Stimulated activated CD8-positive, alpha-beta memory T cell treated with anti-CD3 and anti-CD28 coated beads, Interleukin-4, amount 100 ng/mL, for 1 hour (primary cell): ENCODE measurements around the gene CRTAP.
A peak's percentile ranks its signal among the peaks of the same experiment; 100 is the strongest.
"Not testable (repeated sequence)": the region's sequence is repeated elsewhere in the genome, so short reads cannot be mapped to it uniquely, and the experiment has no call there.

ENCODE experiments used
- DNase-seq, 2 donors: peaks; one replicate each; pipeline ENCODE4 v3.0.0-alpha.2; 2020; ENCODE audit warnings: low read depth in 2 of 2, low spot score in 1 of 2

CRTAP gene

DNA sequence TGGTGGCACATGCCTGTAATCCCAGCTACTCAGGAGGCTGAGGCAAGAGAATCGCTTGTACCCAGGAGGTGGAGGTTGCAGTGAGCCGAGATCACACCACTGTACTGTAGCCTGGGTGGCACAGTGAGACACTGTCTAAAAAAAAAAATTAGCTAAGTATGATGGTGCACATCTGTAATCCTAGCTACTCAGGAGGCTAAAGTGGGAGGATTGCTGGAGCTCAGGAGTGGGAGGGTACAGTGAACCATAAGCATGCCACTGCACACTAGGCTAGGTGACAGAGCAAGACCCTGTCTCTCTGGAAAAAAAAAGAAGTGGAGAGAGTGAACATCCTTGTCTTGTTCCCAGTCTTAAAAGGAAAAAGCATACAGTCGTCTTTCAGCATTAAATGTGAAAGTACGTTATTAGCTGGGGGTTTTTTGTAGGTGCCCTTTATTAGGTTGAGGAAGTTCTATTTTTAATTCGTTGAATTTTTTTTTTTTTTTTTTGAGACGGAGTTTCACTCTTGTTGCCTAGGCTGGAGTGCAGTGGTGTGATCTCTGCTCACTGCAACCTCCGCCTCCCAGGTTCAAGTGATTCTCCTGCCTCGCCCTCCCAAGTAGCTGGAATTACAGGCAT, 25.3 kb downstream of the CRTAP start:
- not testable (repeated sequence) for DNase-seq

GRCh38 chr3:33139996-33140395, 26.2 kb downstream of the CRTAP start:
- no peak for DNase-seq

- no peak for DNase-seq
Measured at GRCh38 chr3:33141006-33141405, 27.2 kb downstream of the CRTAP start.

- DNase-seq: peak in 1 of 2 donors; percentile 10
Measured at GRCh38 chr3:33144433-33144832, 30.6 kb downstream of the CRTAP start.

DNA sequence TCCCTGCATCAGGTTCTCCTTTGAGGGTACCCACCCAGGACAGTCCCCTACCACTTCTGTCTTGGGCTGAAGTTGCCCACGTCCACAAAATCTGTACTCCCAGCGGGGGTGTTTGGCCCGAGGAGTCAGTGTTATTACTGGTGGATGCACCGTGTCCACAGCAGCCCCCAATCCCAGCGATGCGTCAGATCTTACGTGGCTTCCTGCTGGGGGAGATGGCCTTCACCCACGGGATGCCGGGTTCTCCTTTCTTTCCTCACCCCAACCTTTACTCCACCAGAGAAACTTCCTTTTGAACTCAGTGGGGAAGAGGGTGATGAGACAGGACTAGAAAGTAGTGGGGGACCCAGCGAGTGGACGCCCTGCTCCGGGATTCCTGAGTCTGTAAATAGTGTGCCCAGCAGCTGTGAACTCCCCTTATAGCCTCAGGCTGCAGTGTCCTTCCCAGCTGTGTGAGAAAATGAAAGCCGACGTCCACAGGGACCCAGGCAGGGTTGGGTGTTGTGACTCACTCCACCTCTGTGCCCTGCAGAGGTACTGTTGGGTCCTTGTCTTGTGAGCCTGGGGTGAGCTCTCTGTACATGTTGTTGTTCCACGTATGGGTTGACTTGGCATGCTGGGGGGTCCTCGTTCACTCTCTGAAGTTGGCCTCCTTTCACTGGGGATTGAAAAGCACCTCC, 31.5 kb downstream of the CRTAP start:
- DNase-seq: no peak

GRCh38 chr3:33145901-33146580, 32.2 kb downstream of the CRTAP start:
- DNase-seq: no peak

GRCh38 chr3:33146791-33147445, 33.1 kb downstream of the CRTAP start:
- no peak for DNase-seq

- no peak for DNase-seq
Measured at GRCh38 chr3:33149342-33149741, 35.5 kb downstream of the CRTAP start.

GRCh38 chr3:33152363-33153360, 38.8 kb downstream of the CRTAP start:
- no peak for DNase-seq

DNA sequence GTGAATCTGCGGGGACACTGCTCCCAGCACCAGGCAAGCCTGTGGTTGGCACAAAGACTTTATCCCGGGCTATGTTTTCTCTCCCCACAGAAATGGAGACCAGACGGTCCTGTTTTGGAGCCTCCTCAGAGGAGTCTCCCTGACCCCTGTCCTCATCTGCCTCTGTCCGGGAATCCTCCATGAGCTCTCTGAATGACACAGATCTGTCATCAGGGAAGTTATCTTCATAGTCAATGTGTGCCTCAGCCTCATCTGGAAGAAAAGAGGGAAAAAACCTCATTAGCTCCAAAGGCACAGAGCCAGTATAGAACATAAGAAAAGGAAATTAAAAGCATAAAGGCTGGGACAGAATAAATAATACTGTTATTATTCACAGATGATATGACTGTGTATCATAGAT, 40.0 kb downstream of the CRTAP start:
- no peak for DNase-seq

DNA sequence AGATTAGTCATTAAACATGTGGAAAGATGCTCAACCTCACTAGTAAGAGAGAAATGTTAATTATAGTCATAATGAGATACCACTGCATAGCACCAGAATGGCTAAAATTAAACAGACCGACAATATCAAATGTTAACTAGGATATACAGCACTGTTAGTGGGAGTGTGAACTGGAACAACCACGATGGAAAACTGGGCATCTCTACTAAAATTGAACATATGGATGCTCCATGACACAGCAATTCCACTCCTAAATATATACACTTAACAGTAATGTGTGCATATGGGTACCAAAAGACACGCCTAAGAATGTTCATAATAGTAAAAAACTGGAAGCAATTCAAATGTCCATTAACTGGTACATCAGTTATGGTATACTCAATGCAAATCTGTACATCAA, 41.5 kb downstream of the CRTAP start:
- no peak for DNase-seq

DNA sequence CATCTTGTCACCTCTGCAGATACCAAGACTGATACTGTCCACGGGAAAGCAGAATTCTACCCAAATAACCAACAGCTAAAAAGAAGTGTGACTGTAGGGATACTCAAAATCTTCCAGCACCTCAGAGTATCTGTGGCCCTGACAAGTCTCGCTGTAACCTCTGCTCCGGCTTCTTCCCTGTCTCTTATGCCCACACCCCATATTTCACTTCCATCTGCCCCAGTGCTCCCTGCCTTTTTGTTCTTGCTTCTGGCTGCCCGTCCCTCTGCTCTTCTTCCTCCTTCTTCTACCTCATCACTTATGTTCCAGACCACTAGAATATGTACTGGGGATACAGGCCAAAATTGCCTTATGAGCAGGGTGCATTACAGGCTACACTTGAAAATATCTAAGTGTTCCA, 45.4 kb downstream of the CRTAP start:
- DNase-seq: no peak

DNA sequence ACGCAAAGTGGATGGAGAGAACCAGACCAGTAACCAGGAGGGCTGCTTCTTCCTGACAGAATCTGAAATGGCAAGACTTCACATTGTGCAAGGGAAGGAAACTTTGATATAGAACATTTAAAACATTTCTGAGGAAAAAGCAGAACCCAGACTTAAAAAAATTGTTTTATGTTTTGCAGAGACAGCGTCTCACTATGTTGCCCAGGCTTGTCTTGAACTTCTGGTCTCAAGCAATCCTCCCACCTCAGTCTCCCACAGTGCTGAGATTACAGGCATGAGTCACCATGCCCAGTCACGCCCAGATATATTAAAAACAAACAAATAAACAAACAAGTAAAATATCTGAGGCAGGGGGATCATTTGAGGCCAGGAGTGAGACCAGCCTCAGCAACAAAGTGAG, 46.2 kb downstream of the CRTAP start:
- DNase-seq: no peak

GRCh38 chr3:33162621-33163020, 48.8 kb downstream of the CRTAP start:
- not testable (repeated sequence) for DNase-seq

DNA sequence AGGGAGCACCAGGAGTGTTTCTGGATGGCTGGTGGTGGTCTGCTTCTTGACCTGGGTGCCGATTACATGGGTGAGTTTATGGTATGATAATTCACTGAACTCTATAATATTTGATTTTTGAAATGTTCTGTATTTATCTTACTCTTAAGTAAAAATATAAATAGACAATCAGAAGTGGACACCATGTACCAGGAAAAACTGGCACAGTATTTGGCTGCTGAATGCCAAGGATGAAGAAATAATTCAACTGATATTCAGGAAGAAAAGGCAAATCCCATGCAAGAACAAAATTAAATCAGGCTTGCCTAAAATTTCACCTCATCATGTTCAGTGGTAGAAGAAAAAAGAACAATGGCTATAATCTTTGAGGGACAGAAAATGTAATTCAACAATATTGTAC, 51.6 kb downstream of the CRTAP start:
- no peak for DNase-seq

- no peak for DNase-seq
Measured at GRCh38 chr3:33166095-33166494, 52.3 kb downstream of the CRTAP start.

GRCh38 chr3:33167284-33167683, 53.5 kb downstream of the CRTAP start:
- no peak for DNase-seq

DNA sequence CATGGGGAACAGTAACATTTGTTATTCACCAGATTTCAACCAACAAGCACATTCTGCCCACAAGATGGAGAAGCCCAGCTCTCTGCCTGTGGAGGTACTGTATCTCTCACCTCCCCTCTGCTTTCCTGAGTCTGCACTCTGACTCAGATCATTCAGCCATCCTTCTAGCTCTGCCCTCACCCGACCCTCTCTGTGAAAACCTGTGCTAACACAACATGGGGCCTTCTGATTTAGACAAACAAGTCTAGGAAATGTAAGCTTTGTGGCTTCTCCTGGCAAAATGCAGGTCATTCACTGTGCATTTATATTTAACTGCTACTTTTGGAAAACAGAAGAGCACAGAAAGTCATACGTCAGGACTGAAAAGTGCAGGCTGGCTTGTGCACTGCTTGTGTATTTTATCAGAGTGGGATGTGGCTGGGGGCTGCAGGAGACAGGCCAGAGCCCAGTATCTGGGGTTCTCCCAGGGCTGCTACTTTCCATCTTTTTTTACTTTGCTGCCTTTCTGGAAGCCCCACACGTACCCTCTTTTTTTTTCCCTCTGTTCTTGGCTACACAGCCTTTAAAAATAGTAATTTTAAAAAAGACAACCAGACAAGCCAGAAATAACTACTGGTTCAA, 54.0 kb downstream of the CRTAP start:
- DNase-seq: no peak

DNA sequence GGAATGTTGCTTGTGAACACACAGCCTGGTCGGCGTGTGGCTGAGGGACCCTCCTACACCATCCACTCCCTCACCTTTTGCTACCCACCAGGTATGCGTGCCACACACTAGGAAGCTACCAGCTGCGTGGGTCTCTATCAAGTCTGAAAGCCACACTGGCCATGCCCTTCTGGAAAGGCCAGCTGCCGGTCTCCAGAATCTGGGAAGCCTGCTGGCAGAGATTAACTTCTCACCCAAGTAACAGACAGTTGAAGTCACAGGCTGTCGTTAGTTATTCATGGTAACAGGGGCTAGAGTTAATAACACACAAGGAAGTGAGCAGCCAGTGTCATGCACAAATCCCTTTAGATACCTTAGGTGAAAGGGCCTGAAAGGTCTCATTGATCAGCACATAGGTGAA, 56.7 kb downstream of the CRTAP start:
- no peak for DNase-seq

- DNase-seq: no peak
Measured at GRCh38 chr3:33171580-33171979, 57.8 kb downstream of the CRTAP start.
